Vagina (tissue), 2 donors: Measurements from ENCODE around the gene FTSJ1. TPM values are rescaled to one million over a fixed set of nuclear protein-coding genes. Genes with fewer than 3 reads are reported as not detected.

Experiments
- DNase-seq, 2 donors: peaks; one replicate each; pipeline ENCODE4 v3.0.0-alpha.2; 2017; ENCODE audit errors: extremely low spot score in 2 of 2
- H3K27ac ChIP-seq: fragments of 200-600 bp; sonication (generic); one replicate; pipeline ENCODE4 v1.5.1; 2019
- H3K27me3 ChIP-seq: fragments of 200-600 bp; sonication (generic); one replicate; pipeline ENCODE4 v1.5.1; 2019
- H3K36me3 ChIP-seq, 2 donors: fragments of 200-600 bp; sonication (generic); one replicate each; pipeline ENCODE4 v1.5.1; 2017 to 2019
- H3K4me1 ChIP-seq: fragments of 200-600 bp; sonication (generic); one replicate; pipeline ENCODE4 v1.5.1; 2019
- H3K4me3 ChIP-seq, 2 donors: fragments of 200-600 bp; sonication (generic); 1 replicate in 1 of 2; 2 replicates in 1 of 2; pipeline ENCODE4 v1.5.1; 2016 to 2019
- H3K9me3 ChIP-seq: fragments of 200-600 bp; sonication (generic); one replicate; pipeline ENCODE4 v1.5.1; 2019
- CTCF ChIP-seq, 3 experiments: fragments of 450-650 bp in 2 of 3; fragments of 200-600 bp in 1 of 3; sonication (generic) in 1 of 3; IDR thresholded peaks; one replicate each; pipeline ENCODE4 v1.5.1; 2017 to 2019; ENCODE audit warnings: antibody characterized with exemption in 3 of 3, mild to moderate bottlenecking in 2 of 3, moderate library complexity in 2 of 3
- POLR2A ChIP-seq, 2 donors: fragments of 450-650 bp; IDR thresholded peaks; one replicate each; pipeline ENCODE4 v1.6.1; 2017; ENCODE audit warnings: antibody characterized with exemption in 2 of 2, mild to moderate bottlenecking in 2 of 2, moderate library complexity in 2 of 2
- POLR2AphosphoS5 ChIP-seq, 2 donors: sonication (generic); formaldehyde crosslinking; IDR thresholded peaks; one replicate each; pipeline ENCODE4 v1.9.0; 2017; ENCODE audit warnings: antibody characterized with exemption in 2 of 2, mild to moderate bottlenecking in 2 of 2, low read depth in 1 of 2; ENCODE audit not compliant: insufficient read depth in 1 of 2
- intact Hi-C: fragments of 100-400 bp; cut with DNase I; formaldehyde crosslinking; loops from one replicate; pipeline ENCODE4 v1.15.1; 2023
- total RNA-seq: library from RNA; depleted of rRNA; stranded (reverse); fragments of >200 nt; gene quantifications from one replicate; pipeline ENCODE4 v1.2.3, GENCODE V29; 2016

Gene FTSJ1
- total RNA-seq, 1 donor from 2014 or later, result 31.7 TPM

DNA sequence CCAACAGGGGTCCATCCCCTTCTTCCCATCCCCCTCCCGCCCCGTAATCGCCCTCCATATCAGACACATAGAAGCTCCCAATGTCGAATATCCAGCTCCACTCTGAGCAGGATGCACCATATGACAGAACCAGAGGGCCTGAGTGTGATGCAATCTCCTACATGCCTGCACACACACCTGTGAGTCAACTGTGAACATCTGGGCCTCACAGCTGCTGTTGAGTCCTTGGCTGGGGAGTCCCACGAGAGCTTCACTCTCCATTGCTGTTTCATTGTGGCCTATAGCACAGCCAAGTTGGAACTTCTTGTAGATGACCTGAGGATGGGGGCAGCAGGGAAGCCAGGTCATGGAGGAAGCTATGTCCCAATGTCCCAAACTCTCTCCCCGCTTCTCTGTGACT lies 14.2 kb upstream of the FTSJ1 start:
- no peak overlapping the region for H3K4me3 ChIP-seq
- TF ChIP-seq POLR2AphosphoS5 (IDR thresholded peaks at IDR 0.05; ENCODE audit: insufficient read depth in 1 of 2, low read depth in 1 of 2), result no peak
- no peak for TF ChIP-seq CTCF (IDR thresholded peaks at IDR 0.05)
- no peaks in the 10 kb centered on the region for H3K9me3 ChIP-seq
- intact Hi-C loops, result no loop called here
- DNase-seq, result no peak
- H3K36me3 ChIP-seq, result no peaks in the 10 kb centered on the region
- H3K27me3 ChIP-seq, result no peaks in the 10 kb centered on the region
- H3K4me1 ChIP-seq, result no peaks in the 10 kb centered on the region
- H3K27ac ChIP-seq, result no peak overlapping the region

DNA sequence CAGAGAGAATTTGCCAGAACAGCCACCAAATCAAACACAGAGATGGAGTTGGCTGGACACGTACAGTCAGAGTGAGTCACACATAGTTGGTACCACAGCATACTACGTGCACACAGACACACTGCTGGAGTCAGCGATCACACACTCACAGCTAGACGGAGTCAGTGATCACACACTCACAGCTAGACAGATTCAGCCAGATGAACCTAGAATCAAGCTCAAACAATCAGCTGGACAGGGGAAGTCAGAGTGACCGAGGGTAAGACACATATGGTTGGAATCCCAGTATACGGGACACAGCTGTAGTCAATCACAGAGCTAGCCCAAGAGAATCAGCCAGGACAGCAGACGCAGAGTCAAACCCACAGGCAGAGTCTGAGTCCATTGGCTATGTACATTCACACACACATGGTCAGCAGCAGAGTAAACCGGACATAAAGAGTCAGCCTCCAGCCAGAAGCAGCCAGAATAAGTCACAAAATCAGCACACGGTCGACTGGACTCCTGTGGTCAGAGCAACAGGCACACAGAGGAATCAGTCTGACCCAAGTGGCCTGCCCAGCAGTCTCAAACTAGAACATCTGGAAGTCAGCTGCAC lies 10.6 kb upstream of the FTSJ1 start:
- Histone ChIP-seq H3K36me3 (no peaks in the 10 kb centered on the region), H3K27ac (peak overlapping the region; percentile 53), H3K9me3 (no peaks in the 10 kb centered on the region), H3K4me3 (no peak overlapping the region), H3K27me3 (no peaks in the 10 kb centered on the region), H3K4me1 (no peaks in the 10 kb centered on the region)
- TF ChIP-seq POLR2A (IDR thresholded peaks at IDR 0.05) (no peak), POLR2AphosphoS5 (IDR thresholded peaks at IDR 0.05; ENCODE audit: insufficient read depth in 1 of 2, low read depth in 1 of 2) (no peak), CTCF (IDR thresholded peaks at IDR 0.05) (no peak)
- intact Hi-C loops, result no loop called here
- DNase-seq, result no peak

- Histone ChIP-seq H3K4me1 (no peaks in the 10 kb centered on the region), H3K27me3 (no peaks in the 10 kb centered on the region), H3K27ac (peak overlapping the region; percentile 53), H3K9me3 (no peaks in the 10 kb centered on the region), H3K4me3 (no peak overlapping the region), H3K36me3 (no peaks in the 10 kb centered on the region)
- TF ChIP-seq CTCF (IDR thresholded peaks at IDR 0.05) (no peak), POLR2A (IDR thresholded peaks at IDR 0.05) (no peak), POLR2AphosphoS5 (IDR thresholded peaks at IDR 0.05; ENCODE audit: insufficient read depth in 1 of 2, low read depth in 1 of 2) (no peak)
- intact Hi-C loops, result no loop called here
- no peak for DNase-seq
Observed at GRCh38 chrX:48466696-48467095, 9.3 kb upstream of the FTSJ1 start.

DNA sequence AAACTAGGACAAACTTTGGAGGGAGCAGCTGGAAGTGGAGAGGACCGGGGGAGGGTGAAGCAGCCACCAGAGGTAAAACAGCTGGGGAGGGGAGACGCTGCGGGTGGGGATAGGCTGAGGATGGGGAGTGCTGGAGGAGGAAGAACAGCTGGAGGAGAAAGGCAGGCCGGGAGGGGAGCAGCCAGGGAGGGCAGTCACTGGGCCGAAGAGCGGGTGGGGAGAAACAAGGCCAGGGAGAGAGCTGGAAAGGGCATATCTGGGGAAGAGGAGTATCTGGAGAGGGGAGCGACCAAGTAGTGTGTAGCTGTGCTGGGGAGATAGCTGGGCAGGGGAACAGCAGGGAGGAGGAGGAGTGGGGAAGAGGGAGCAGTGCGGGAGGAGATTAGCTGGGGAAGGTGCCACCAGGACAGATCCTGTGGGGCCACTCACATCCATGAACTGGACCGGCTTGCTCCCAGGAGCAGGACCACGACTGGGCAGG lies 8.7 kb upstream of the FTSJ1 start:
- H3K4me1 ChIP-seq, result no peaks in the 10 kb centered on the region
- peak overlapping the region; percentile 57 for H3K27ac ChIP-seq
- H3K36me3 ChIP-seq, result no peaks in the 10 kb centered on the region
- intact Hi-C loops, result no loop called here
- H3K9me3 ChIP-seq, result no peaks in the 10 kb centered on the region
- H3K27me3 ChIP-seq, result no peaks in the 10 kb centered on the region
- peak in 1 of 2 donors; percentile 77 for DNase-seq
- no peak for TF ChIP-seq POLR2AphosphoS5 (IDR thresholded peaks at IDR 0.05; ENCODE audit: insufficient read depth in 1 of 2, low read depth in 1 of 2)
- TF ChIP-seq POLR2A (IDR thresholded peaks at IDR 0.05), result no peak
- peak overlapping the region; percentile 7 to 34 for H3K4me3 ChIP-seq

DNA sequence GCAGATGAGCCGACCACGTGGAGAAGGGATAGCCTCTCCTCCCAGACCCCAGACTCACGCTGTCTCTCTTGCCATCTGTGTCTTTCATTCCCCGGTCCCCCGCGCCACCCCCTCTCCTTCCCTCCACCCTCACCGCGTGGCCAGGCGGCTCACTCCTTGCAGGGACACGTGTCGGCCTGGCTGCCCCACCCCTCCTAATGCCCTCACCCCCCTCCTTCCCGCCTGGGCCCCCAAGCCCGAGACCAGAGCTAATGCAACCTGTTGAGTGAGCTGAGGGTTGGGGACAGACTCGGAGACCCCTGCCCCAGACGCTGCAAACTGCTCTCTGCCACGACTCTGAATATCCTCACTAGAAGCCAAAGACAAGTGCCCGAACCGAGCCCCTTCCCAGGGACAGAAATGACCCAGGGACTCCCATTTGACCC lies 7.7 kb upstream of the FTSJ1 start:
- H3K36me3 ChIP-seq, result no peaks in the 10 kb centered on the region
- peak in 1 of 2 donors; percentile 76 for DNase-seq
- no peaks in the 10 kb centered on the region for H3K4me1 ChIP-seq
- H3K27me3 ChIP-seq, result no peaks in the 10 kb centered on the region
- TF ChIP-seq POLR2AphosphoS5 (IDR thresholded peaks at IDR 0.05; ENCODE audit: insufficient read depth in 1 of 2, low read depth in 1 of 2) (no peak), POLR2A (IDR thresholded peaks at IDR 0.05) (no peak), CTCF (IDR thresholded peaks at IDR 0.05) (no peak)
- intact Hi-C loops, result no loop called here
- peak overlapping the region; percentile 57 for H3K27ac ChIP-seq
- H3K4me3 ChIP-seq, result peak overlapping the region; percentile 7 to 34
- H3K9me3 ChIP-seq, result no peaks in the 10 kb centered on the region
